ENCODE results near the gene STAP1.
"Not testable (repeated sequence)": the region's sequence is repeated elsewhere in the genome, so short reads cannot be mapped to it uniquely, and the experiment has no call there.

STAP1 gene

GRCh38 chr4:67624939-67625338 lies 66.4 kb downstream of the STAP1 start:
- DNase-seq (ENCODE audit: low spot score): no peak

GRCh38 chr4:67632492-67632891 lies 74.0 kb downstream of the STAP1 start:
- DNase-seq (ENCODE audit: low spot score): no peak

- no peak for DNase-seq (ENCODE audit: low spot score)
Observed at GRCh38 chr4:67634741-67635140, 76.2 kb downstream of the STAP1 start.

GRCh38 chr4:67635331-67635730 lies 76.8 kb downstream of the STAP1 start:
- no peak for DNase-seq (ENCODE audit: low spot score)

GRCh38 chr4:67636978-67637377 lies 78.5 kb downstream of the STAP1 start:
- not testable (repeated sequence) for DNase-seq (ENCODE audit: low spot score)

- no peak for DNase-seq (ENCODE audit: low spot score)
Observed at GRCh38 chr4:67638136-67638535, 79.6 kb downstream of the STAP1 start.

GRCh38 chr4:67651536-67651935 lies 93.0 kb downstream of the STAP1 start:
- no peak for DNase-seq (ENCODE audit: low spot score)

Data from RKO (cell line).